Muscle of leg (tissue), 11 donors: ENCODE data around the gene TNFRSF13B. TPM values are rescaled to one million over a fixed set of nuclear protein-coding genes. Genes with fewer than 3 reads are reported as not detected.
"Not testable (repeated sequence)": the region's sequence is repeated elsewhere in the genome, so short reads cannot be mapped to it uniquely, and the experiment has no call there.

Experiments
- DNase-seq: peaks from one replicate; pipeline ENCODE4 v3.0.0; 2013
- H3K27ac ChIP-seq: one replicate; pipeline ENCODE4 v1.5.1; 2013; ENCODE audit warnings: mild to moderate bottlenecking, low read length, control low read depth
- H3K27me3 ChIP-seq: one replicate; pipeline ENCODE4 v1.6.1; 2013; ENCODE audit warnings: low read length; ENCODE audit not compliant: control insufficient read depth, insufficient read depth
- H3K36me3 ChIP-seq: one replicate; pipeline ENCODE4 v1.6.1; 2013; ENCODE audit warnings: low read length; ENCODE audit not compliant: control insufficient read depth, insufficient read depth
- H3K4me1 ChIP-seq: one replicate; pipeline ENCODE4 v1.6.1; 2013; ENCODE audit warnings: low read length; ENCODE audit not compliant: control insufficient read depth, insufficient read depth
- H3K4me3 ChIP-seq: one replicate; pipeline ENCODE4 v1.5.1; 2013; ENCODE audit warnings: low read length, control low read depth
- H3K9me3 ChIP-seq: replicated peaks from 2 replicates; pipeline ENCODE4 v1.6.1; 2013; ENCODE audit warnings: low read depth, low read length; ENCODE audit not compliant: control insufficient read depth
- WGBS: methylation state at CpG from one replicate; pipeline ENCODE4 v1.1.5; 2013; ENCODE audit warnings: missing lambda C conversion rate; ENCODE audit not compliant: insufficient coverage; 5-methylcytosine and 5-hydroxymethylcytosine counted together
- polyA plus RNA-seq, 8 donors: library from polyadenylated mRNA; unstranded; fragments of 120-200 nt; gene quantifications; one replicate each; pipeline versions ENCODE4 v1.2.1 to v1.2.3, GENCODE V29; 2013; ENCODE audit warnings: inconsistent platforms in 1 of 8, low replicate concordance in 1 of 8; ENCODE audit not compliant: insufficient read length in 8 of 8, insufficient read depth in 1 of 8
- total RNA-seq: library from RNA; stranded (reverse); fragments of 120-200 nt; gene quantifications from one replicate; pipeline ENCODE4 v1.2.4, GENCODE V29; 2013

The TNFRSF13B gene
- total and polyA plus RNA-seq, 9 donors = 0.11 to 0.64 (median 0.25) TPM; not detected in 4

DNA sequence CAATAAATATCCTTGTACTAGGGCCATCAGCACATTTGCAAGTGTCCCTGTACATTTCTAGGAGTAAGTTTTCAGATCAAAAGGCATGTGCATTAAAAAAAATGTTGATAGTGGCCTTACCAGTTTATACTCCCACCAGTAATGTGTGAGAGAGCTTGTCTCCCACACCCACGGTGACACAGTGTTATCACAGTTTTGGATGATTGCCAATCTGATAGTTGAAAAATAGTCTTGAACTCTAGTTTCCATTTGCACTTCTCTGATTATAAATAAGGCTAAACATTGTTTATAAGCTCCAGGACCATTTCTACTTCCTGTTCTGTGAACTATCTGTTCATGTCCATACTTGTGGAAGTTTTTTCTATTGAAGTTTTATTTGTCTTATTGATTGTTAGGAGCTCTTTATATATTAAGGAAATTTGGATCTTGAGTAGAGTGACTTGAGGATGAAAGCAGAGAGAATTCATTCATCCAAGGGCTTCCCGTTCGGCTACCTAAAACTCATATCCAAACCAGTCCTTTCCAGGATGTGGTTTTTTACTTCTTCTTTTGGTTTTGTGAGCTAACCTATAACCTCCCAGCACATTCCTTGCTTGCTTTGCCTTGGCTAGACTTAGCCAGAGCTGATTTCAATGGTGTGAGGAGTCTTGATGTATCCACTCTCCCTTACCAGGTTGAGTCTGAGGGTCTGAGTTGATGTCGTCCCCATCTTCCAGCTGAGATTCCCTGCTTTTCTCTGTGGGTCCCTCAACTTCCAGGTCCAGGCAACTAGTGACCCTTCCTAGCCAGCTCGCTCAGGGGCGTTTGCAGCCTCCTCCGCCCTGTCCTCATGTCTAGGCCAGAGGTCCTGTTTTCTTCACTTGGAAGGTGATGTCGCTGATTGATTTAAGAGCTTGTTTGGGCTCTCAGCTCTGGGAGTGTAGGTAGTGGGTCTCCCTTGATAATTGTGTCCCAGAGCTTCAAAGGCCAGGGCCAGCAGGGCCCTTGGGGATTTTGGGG lies 44.6 kb upstream of the TNFRSF13B start:
- WGBS = 100% methylated on average over 1 of the region's 8 CpGs
- not testable (repeated sequence) for H3K27ac ChIP-seq, H3K36me3 ChIP-seq, H3K9me3 ChIP-seq, H3K4me3 ChIP-seq, H3K4me1 ChIP-seq, DNase-seq, H3K27me3 ChIP-seq

- no peak overlapping the region for H3K4me3 ChIP-seq
- H3K27me3 ChIP-seq = no peaks in the 10 kb centered on the region
- H3K4me1 ChIP-seq = no peaks in the 10 kb centered on the region
- H3K9me3 ChIP-seq = no peaks in the 10 kb centered on the region
- no peak for DNase-seq
- no peak overlapping the region for H3K27ac ChIP-seq
- WGBS = 76% methylated on average over 2 of the region's 6 CpGs
- H3K36me3 ChIP-seq = no peaks in the 10 kb centered on the region
Observed at GRCh38 chr17:17015230-17015629, 43.3 kb upstream of the TNFRSF13B start.

- not testable (repeated sequence) for H3K4me3 ChIP-seq, H3K27ac ChIP-seq, DNase-seq, H3K9me3 ChIP-seq, H3K27me3 ChIP-seq, H3K4me1 ChIP-seq, H3K36me3 ChIP-seq
- WGBS = 79% methylated on average over 5 of the region's 9 CpGs
Observed at GRCh38 chr17:17014748-17015124, 42.8 kb upstream of the TNFRSF13B start.

DNA sequence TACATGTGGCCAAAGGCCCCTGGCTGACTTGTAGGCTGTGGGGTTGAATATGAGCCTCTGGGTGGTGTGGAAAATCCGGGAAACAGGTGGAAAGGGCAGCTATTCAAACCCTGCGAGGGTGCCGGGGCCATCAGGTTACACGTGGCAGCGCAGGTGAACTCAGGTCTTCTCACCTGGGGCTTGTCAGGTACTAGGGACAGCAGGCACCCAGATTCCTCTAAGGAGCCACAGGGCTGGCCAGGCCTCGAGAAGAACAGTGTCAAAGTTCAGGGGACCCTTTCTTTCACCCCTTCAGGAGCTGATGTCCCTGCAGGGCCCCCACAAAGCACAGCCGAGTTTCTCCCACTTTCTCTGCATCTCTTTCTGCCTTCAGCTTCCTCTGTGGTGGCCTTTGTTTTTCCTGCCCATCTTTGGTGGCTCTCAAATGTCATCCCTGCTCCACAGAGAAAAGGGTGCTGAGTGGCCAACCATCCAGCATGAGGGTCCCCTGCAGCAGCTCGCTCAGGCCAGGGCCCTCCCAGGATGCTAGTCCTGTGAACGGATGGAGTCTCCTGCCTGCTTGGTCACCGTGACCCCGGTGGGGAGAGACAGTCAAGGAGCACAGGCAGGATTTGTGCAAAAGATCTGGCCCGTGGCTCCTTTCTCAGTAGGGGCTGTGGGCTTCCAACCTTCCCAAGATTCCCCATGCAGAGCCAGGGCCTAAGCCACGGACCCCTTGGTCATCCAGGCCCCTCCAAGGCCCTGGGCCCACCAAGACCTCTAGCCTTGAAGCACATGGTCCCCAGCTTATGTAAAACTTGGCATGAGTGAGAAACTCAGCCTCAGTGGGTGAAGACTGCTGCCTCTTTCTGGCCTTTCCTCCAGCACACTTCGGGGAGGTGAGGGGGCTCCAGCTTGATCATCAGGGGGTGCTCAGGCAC lies 42.2 kb upstream of the TNFRSF13B start:
- WGBS = 80% methylated on average over 5 of the region's 14 CpGs
- not testable (repeated sequence) for DNase-seq

GRCh38 chr17:17011043-17011907 lies 39.4 kb upstream of the TNFRSF13B start:
- not testable (repeated sequence) for DNase-seq, H3K4me1 ChIP-seq, H3K9me3 ChIP-seq, H3K27ac ChIP-seq, H3K27me3 ChIP-seq, H3K36me3 ChIP-seq, H3K4me3 ChIP-seq
- WGBS = no CpG with 5 or more reads among the region's 12 CpGs

More for the DNA sequence above, 42.2 kb upstream of the TNFRSF13B start:
- H3K36me3 ChIP-seq, H3K9me3 ChIP-seq, H3K4me3 ChIP-seq, H3K4me1 ChIP-seq, H3K27ac ChIP-seq, H3K27me3 ChIP-seq: not testable (repeated sequence)

DNA sequence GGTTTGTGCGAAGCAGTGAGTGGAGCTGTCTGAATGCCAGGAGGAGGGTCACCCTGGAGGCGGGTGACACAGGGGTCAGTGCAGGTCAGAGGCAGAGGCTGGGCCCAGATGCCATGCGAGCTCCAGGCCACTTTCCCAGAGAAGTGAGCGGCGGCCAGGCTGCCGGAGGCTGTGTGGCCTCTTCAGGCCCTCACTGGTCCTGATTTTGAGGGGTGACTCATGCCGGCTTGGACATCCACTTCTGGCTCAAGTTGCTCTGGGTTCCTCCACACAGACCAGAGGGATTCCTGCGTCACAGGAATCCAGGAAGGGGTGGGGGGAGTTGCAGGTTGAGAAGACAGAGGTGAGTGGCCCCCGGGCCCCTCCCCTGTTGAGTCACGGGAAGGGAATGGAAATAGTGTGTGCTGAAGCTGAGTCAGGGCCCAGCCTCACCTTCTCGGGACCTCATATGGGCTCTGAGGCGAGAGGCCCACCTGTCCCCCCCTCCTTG lies 38.7 kb upstream of the TNFRSF13B start:
- not testable (repeated sequence) for H3K4me1 ChIP-seq, H3K4me3 ChIP-seq, H3K36me3 ChIP-seq, H3K9me3 ChIP-seq, H3K27me3 ChIP-seq, H3K27ac ChIP-seq, DNase-seq
- WGBS = no CpG with 5 or more reads among the region's 12 CpGs

- not testable (repeated sequence) for DNase-seq
Observed at GRCh38 chr17:17009972-17010371, 38.1 kb upstream of the TNFRSF13B start.

DNA sequence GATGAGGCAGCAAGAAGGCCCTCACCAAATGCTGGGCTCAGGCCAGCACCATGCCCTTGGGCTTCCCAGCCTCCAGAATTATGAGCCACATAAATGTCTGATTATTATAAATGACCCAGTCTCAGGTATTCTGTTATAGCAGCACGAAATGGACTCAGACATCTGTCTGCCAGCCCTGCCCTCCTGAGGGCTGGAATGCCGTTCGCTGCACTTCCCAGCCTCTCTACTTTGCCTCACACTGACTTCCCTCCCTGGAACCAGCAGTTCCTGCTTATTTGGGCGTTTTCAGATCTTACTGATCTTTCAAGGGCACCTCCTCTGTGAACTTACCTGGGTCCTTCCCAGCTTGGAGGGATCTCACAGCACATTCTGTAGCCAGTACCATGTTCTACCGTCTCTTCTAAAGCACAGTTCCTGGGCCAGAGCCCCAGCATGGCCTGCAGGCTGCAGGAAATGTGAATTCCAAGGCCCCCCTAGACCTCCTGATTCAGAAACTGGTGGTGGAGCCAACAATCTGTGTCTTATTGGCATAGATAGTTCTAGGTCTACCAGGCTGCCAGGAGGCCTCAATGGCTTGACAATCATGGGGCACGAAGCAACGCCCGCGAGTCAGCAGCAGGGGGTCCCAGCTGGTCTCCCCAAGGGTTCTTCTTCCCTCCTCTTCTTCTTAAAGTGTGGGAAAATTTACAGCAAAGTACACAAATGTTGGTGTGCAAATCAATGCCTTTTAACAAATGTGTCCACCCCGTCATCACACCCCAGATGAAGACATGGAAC lies 36.9 kb upstream of the TNFRSF13B start:
- H3K9me3 ChIP-seq, H3K27me3 ChIP-seq, DNase-seq, H3K4me1 ChIP-seq, H3K27ac ChIP-seq, H3K4me3 ChIP-seq, H3K36me3 ChIP-seq: not testable (repeated sequence)
- WGBS = 71% methylated on average over 5 of the region's 10 CpGs

More at GRCh38 chr17:17009972-17010371, 38.1 kb upstream of the TNFRSF13B start:
- H3K4me3 ChIP-seq, H3K9me3 ChIP-seq, H3K4me1 ChIP-seq, H3K36me3 ChIP-seq, H3K27ac ChIP-seq, H3K27me3 ChIP-seq: not testable (repeated sequence)
- no CpG with 5 or more reads among the region's 4 CpGs for WGBS

DNA sequence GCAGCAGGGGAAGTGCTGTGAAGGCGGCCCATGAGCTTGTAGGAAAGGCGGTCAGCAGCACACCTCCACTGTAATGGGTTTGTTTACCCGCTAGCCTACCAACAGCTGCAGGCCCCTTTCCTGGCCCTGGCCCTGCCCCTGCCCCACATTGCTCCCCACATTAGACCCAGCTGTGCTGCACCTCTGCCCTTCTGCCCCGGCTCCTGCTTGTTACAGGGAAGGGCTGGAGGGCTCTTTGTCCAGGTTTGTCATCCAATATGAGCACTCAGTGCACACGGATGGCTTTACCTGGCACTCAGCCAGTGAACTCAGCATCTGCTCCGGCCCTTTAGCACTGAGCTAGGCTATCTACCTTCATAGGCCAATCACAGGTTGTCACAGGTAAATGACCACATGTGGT lies 36.0 kb upstream of the TNFRSF13B start:
- H3K27ac ChIP-seq, H3K4me3 ChIP-seq, DNase-seq, H3K36me3 ChIP-seq, H3K9me3 ChIP-seq, H3K27me3 ChIP-seq, H3K4me1 ChIP-seq: not testable (repeated sequence)
- WGBS = no CpG with 5 or more reads among the region's 6 CpGs
